K562 (cell line): ENCODE data around the gene ANKS1B.

Source experiments
- AFF4 ChIP-seq: sonication (generic); formaldehyde crosslinking; IDR thresholded peaks from 2 replicates; pipeline ENCODE4 v1.8.0; 2023; ENCODE audit warnings: mild to moderate bottlenecking, missing genetic modification reagents
- BRF2 ChIP-seq: IDR thresholded peaks from 3 replicates; pipeline ENCODE4 v1.6.1; 2011; ENCODE audit warnings: borderline replicate concordance, mild to moderate bottlenecking; ENCODE audit not compliant: insufficient read length, insufficient read depth
- CREM ChIP-seq: IDR thresholded peaks from 2 replicates; pipeline ENCODE4 v1.6.1; 2014; ENCODE audit warnings: antibody characterized with exemption, low read depth
- CTCF ChIP-seq, 3 experiments: IDR thresholded peaks in 2 of 3; conservative IDR thresholded peaks in 1 of 3; 2 replicates each; pipeline ENCODE4 v1.5.1; 2011 to 2012; ENCODE audit warnings: low read length in 3 of 3, mild to moderate bottlenecking in 3 of 3, control low read depth in 2 of 3, improper control_type of control experiment in 1 of 3, inconsistent platforms in 1 of 3, low read depth in 1 of 3, mixed read lengths in 1 of 3, moderate library complexity in 1 of 3; ENCODE audit not compliant: insufficient read depth in 2 of 3
- EZH2 ChIP-seq: IDR thresholded peaks from 2 replicates; pipeline ENCODE4 v1.6.1; 2012; ENCODE audit warnings: low read depth, mild to moderate bottlenecking, inconsistent platforms, low read length, borderline replicate concordance
- GABPB1 ChIP-seq: sonication (generic); formaldehyde crosslinking; IDR thresholded peaks from 2 replicates; pipeline ENCODE4 v1.8.0; 2022; ENCODE audit warnings: mild to moderate bottlenecking, missing genetic modification reagents
- NFIC ChIP-seq: fragments of 450-650 bp; IDR thresholded peaks from 2 replicates; pipeline ENCODE4 v1.6.1; 2017; ENCODE audit warnings: mild to moderate bottlenecking, inconsistent platforms
- RFX5 ChIP-seq: IDR thresholded peaks from 2 replicates; pipeline ENCODE4 v1.6.1; 2011; ENCODE audit warnings: low read depth, mild to moderate bottlenecking, improper control_type of control experiment, low read length
- SAFB ChIP-seq: fragments of 200-400 bp; formaldehyde crosslinking; IDR thresholded peaks from 2 replicates; pipeline ENCODE4 v1.6.1; 2017; ENCODE audit warnings: low read depth, low read length, borderline replicate concordance
- SETDB1 ChIP-seq: IDR thresholded peaks from one replicate; pipeline ENCODE4 v1.6.1; 2012; ENCODE audit warnings: low read length, control low read depth, inconsistent platforms
- SMARCA4 ChIP-seq: fragments of 450-650 bp; IDR thresholded peaks from 2 replicates; pipeline ENCODE4 v1.6.1; 2016
- SP2 ChIP-seq: IDR thresholded peaks from 2 replicates; pipeline ENCODE4 v1.6.1; 2011; ENCODE audit warnings: mild to moderate bottlenecking, low read depth, low read length, moderate library complexity; ENCODE audit not compliant: poor library complexity, severe bottlenecking; ENCODE audit errors: extremely low read depth
- TF ChIP-seq, protein P1 (sequence below): fragments of 250-450 bp; sonication (Bioruptor Pico); IDR thresholded peaks from 2 replicates; pipeline ENCODE4 v1.5.0; 2021

GRCh38 chr12:98840325-98840724, 1144.4 kb downstream of the ANKS1B start:
- TF ChIP-seq CTCF (IDR thresholded peaks at IDR 0.05 in 2 of 3, conservative IDR thresholded peaks at IDR 0.05 in 1 of 3; ENCODE audit: insufficient read depth in 2 of 3, low read depth in 1 of 3, low read length in 3 of 3), result no peak
- TF ChIP-seq RFX5, result no peak
- no peak for TF ChIP-seq SMARCA4
- no peak for TF ChIP-seq SETDB1
- no peak for TF ChIP-seq AFF4 (CRISPR knock-in tag)
- TF ChIP-seq CREM, result no peak
- TF ChIP-seq EZH2, result no peak
- TF ChIP-seq SP2, result no peak
- no peak for TF ChIP-seq NFIC
- TF ChIP-seq GABPB1 (CRISPR knock-in tag), result no peak
- no peak for TF ChIP-seq SAFB
- no peak for TF ChIP-seq BRF2
- TF ChIP-seq, protein P1, sequence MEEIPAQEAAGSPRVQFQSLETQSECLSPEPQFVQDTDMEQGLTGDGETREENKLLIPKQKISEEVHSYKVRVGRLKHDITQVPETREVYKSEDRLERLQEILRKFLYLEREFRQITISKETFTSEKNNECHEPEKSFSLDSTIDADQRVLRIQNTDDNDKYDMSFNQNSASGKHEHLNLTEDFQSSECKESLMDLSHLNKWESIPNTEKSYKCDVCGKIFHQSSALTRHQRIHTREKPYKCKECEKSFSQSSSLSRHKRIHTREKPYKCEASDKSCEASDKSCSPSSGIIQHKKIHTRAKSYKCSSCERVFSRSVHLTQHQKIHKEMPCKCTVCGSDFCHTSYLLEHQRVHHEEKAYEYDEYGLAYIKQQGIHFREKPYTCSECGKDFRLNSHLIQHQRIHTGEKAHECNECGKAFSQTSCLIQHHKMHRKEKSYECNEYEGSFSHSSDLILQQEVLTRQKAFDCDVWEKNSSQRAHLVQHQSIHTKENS (CRISPR knock-in tag), result no peak
